ENCODE measurements around the gene SLC16A10. TPM values are rescaled to one million over a fixed set of nuclear protein-coding genes. Genes with fewer than 3 reads are reported as not detected.

SLC16A10 gene
- polyA plus RNA-seq, 3 donors, result 0.05 to 0.15 TPM; not detected in 1

- Histone ChIP-seq H3K36me3 (replicated peaks in 1 of 2; ENCODE audit: control insufficient read depth in 1 of 2, insufficient read depth in 2 of 2, low read length in 2 of 2) (no peaks in the 10 kb centered on the region), H2AFZ (ENCODE audit: insufficient read depth, low read depth, low read length, poor library complexity, severe bottlenecking) (no peak overlapping the region), H3K4me2 (replicated peaks; ENCODE audit: extremely low read depth, low read length, poor library complexity, severe bottlenecking) (no peak overlapping the region), H3K27me3 (ENCODE audit: control insufficient read depth in 2 of 2, insufficient read depth in 2 of 2, low read length in 2 of 2) (no peaks in the 10 kb centered on the region), H3K27ac (ENCODE audit: low read depth in 1 of 2, low read length in 2 of 2) (no peak overlapping the region), H3K9ac (ENCODE audit: insufficient read depth, low read length, poor library complexity, severe bottlenecking) (no peak overlapping the region), H3K9me3 (replicated peaks in 1 of 2; ENCODE audit: control insufficient read depth in 1 of 2, insufficient read depth in 1 of 2, low read length in 2 of 2) (no peaks in the 10 kb centered on the region), H3K79me2 (ENCODE audit: insufficient read depth, low read length) (no peaks in the 10 kb centered on the region), H3K4me1 (ENCODE audit: control insufficient read depth in 1 of 2, insufficient read depth in 2 of 2, low read length in 2 of 2) (no peaks in the 10 kb centered on the region), H4K20me1 (ENCODE audit: insufficient read depth, low read length) (no peaks in the 10 kb centered on the region), H3K4me3 (replicated peaks in 1 of 3; ENCODE audit: low read depth in 2 of 3, low read length in 3 of 3) (no peak overlapping the region)
- Mint-ChIP-seq H3K4me3 (no peak overlapping the region), H3K27ac (no peak overlapping the region), H3K9me3 (no peaks in the 10 kb centered on the region), H3K36me3 (no peaks in the 10 kb centered on the region), H3K27me3 (ENCODE audit: low read depth in 3 of 3) (no peaks in the 10 kb centered on the region), H3K4me1 (peaks cover 5% of the 10 kb centered on the region)
- WGBS (ENCODE audit: insufficient coverage), result 100% methylated on average over 3 of the region's 3 CpGs
- TF ChIP-seq CTCF (IDR thresholded peaks at IDR 0.05), result no peak
- no peak for DNase-seq
- intact Hi-C loops (cut with micrococcal nuclease), result no loop called here
Measured at GRCh38 chr6:111198841-111199240, 111.5 kb downstream of the SLC16A10 start.

GRCh38 chr6:111199935-111200334, 112.6 kb downstream of the SLC16A10 start:
- H3K4me1 Mint-ChIP-seq, result peaks cover 5% of the 10 kb centered on the region
- H3K79me2 ChIP-seq (ENCODE audit: insufficient read depth, low read length), result no peaks in the 10 kb centered on the region
- intact Hi-C loops (cut with micrococcal nuclease), result no loop called here

More at GRCh38 chr6:111199935-111200334, 112.6 kb downstream of the SLC16A10 start:
- H4K20me1 ChIP-seq (ENCODE audit: insufficient read depth, low read length), result no peaks in the 10 kb centered on the region
- DNase-seq, result no peak
- no peak overlapping the region for H2AFZ ChIP-seq (ENCODE audit: insufficient read depth, low read depth, low read length, poor library complexity, severe bottlenecking)
- no peak overlapping the region for H3K27ac ChIP-seq (ENCODE audit: low read depth in 1 of 2, low read length in 2 of 2)
- H3K4me1 ChIP-seq (ENCODE audit: control insufficient read depth in 1 of 2, insufficient read depth in 2 of 2, low read length in 2 of 2), result no peaks in the 10 kb centered on the region
- Mint-ChIP-seq H3K36me3 (no peaks in the 10 kb centered on the region), H3K27me3 (ENCODE audit: low read depth in 3 of 3) (no peaks in the 10 kb centered on the region), H3K9me3 (no peaks in the 10 kb centered on the region), H3K27ac (no peak overlapping the region), H3K4me3 (no peak overlapping the region)
- no peak overlapping the region for H3K4me3 ChIP-seq (replicated peaks in 1 of 3; ENCODE audit: low read depth in 2 of 3, low read length in 3 of 3)
- no peaks in the 10 kb centered on the region for H3K9me3 ChIP-seq (replicated peaks in 1 of 2; ENCODE audit: control insufficient read depth in 1 of 2, insufficient read depth in 1 of 2, low read length in 2 of 2)
- no peak for TF ChIP-seq CTCF (IDR thresholded peaks at IDR 0.05)
- H3K9ac ChIP-seq (ENCODE audit: insufficient read depth, low read length, poor library complexity, severe bottlenecking), result no peak overlapping the region
- no peak overlapping the region for H3K4me2 ChIP-seq (replicated peaks; ENCODE audit: extremely low read depth, low read length, poor library complexity, severe bottlenecking)
- no CpG with 5 or more reads among the region's 1 CpG for WGBS (ENCODE audit: insufficient coverage)
- H3K36me3 ChIP-seq (replicated peaks in 1 of 2; ENCODE audit: control insufficient read depth in 1 of 2, insufficient read depth in 2 of 2, low read length in 2 of 2), result no peaks in the 10 kb centered on the region
- H3K27me3 ChIP-seq (ENCODE audit: control insufficient read depth in 2 of 2, insufficient read depth in 2 of 2, low read length in 2 of 2), result no peaks in the 10 kb centered on the region

Measured in CD14-positive monocyte (primary cell).